HG03064 (cell line): ENCODE measurements around the gene ELK3.

ENCODE experiments used
- ATAC-seq: cut with Tn5 transposase; IDR thresholded peaks from one replicate; pipeline ENCODE4 v1.9.1; 2021; ENCODE audit warnings: low read depth; ENCODE audit not compliant: unreplicated experiment

ELK3 gene

DNA sequence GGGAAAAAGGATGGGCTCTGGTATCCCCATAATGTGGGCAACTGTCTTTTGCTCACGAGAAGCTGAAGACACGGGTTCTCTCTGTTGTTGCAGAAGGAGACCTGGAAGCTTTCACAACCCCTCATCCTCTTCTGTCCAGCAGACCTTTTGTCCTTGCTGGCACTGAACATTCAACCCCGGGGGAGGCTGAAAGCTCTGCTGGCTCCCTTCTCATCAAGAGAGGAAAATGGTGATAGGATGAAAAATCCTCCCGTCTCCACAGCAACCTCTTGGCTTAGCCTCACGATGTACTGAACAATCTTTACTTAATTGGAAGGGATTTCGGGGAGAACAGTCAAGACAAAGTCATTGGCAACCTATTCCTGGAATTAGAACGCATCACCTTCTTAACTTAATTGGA, 39.0 kb downstream of the ELK3 start:
- ATAC-seq: no peak

DNA sequence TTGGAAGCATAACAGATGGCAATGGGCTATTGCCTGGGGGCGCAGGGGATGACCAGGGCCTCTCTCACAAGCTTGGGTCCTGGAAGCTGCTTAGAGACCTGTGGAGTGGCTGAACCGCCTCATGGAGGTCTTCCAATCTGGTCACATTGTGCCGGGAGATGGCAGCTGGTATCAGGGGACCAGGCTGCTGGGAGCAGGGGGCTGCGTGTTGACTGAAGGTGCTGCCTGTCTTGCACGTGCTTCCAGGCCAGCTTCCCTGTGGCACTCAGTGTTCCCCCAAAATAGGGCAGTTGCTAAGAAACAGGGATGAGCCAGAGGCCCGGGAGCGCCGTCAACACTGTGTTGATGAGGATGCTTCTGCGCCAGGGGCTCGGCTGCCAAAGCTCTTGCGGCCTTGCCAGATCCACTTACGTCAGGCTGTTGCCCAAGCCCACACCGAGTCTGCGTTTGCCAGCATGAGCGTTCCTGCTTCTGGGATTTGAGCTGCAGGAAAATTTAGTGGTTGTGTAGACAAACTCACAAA, 39.8 kb downstream of the ELK3 start:
- ATAC-seq: no peak

GRCh38 chr12:96234591-96235483, 40.7 kb downstream of the ELK3 start:
- ATAC-seq: no peak

DNA sequence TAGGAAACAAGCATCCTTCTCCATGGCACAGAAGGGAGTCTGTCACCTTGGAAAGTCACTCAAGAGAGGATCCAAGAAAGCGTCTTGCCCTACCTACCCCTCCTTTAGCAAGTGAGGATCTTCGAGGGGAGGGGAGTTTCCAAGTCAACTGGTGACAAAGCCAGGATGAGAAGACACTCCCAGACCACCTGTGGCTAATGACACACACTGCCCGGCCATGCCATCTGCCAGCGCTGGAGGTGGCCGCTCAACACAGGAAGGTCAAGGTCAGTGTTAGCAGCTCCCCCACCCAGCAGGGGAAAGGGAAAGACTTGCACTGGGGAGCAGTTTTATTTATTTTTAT, 41.3 kb downstream of the ELK3 start:
- no peak for ATAC-seq

DNA sequence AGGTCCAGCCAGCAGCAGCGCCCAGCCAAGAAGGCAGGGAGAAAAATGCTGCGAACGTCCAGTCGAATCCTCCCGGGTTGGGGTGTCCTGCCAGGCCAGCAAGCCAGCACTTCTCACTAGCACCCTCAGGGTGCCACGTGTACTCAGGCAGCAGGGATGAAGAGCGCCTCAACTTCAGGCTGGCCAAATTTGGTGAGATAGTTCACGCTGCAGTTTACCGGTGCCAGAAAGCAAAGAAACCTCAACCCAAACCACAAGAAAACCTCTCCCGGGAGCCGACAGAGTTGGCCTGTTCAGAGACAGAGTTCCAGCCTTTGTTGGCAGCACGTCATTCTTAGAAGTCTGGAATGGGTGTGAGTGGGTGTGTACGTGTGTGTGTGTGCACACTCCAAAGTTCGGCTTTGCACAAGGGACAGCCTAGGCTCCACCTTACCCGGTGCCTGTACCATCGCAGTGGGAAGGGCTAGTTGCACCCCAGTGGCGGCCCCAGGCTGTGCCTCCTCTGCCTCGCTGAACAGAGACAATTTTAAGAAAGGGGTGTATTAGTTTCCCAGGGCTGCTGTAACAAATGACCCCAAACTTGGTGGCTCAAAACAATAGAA, 42.1 kb downstream of the ELK3 start:
- ATAC-seq: no peak

DNA sequence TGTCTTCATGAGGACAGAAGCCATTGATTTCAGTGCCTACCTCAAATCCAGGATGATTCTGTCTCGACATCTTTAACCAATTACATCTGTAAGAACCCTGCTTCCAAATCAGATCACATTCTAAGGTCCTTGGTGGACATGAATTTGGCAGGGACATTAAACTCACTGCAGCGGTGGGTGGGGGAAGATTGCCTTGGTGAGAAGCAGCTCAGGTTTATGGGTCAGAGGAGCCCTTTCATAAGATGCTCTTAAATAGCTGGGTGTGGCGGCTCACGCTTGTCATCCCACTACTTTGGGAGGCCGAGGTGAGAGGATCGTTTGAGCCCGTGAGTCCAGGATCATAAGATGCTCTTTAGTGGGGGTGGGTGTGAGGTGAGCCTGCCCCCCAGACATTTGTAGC, 42.9 kb downstream of the ELK3 start:
- ATAC-seq: no peak

DNA sequence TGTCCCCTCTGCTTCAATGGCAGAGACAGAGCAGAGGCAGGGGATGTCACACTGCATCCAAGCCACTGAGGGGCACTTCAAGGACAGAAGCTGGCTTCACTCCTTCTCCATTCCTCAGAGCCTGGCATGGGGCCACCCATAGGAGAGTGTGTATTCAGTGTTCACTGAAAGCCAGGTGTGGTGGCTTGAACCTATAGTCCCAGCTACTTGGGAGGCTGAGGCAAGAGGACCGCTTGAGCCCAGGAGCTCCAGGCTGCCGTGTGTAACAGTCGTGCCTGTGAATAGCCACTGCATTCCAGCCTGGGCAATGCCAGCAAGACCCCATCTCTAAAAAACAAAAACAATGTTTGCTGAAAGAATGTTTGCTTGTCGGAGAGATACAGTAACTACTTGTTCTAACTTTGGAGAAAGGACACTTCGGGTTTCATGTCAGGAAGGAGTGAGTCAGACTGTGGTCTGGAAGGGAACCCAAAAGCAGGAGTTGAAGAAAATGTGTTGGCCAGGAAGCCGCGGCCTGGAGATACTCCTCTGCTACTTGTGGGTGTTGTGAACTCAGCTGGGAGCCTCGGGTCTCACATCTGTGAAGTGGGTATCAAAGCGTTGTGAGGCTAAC, 43.4 kb downstream of the ELK3 start:
- no peak for ATAC-seq

GRCh38 chr12:96238336-96239047, 44.3 kb downstream of the ELK3 start:
- ATAC-seq: no peak

DNA sequence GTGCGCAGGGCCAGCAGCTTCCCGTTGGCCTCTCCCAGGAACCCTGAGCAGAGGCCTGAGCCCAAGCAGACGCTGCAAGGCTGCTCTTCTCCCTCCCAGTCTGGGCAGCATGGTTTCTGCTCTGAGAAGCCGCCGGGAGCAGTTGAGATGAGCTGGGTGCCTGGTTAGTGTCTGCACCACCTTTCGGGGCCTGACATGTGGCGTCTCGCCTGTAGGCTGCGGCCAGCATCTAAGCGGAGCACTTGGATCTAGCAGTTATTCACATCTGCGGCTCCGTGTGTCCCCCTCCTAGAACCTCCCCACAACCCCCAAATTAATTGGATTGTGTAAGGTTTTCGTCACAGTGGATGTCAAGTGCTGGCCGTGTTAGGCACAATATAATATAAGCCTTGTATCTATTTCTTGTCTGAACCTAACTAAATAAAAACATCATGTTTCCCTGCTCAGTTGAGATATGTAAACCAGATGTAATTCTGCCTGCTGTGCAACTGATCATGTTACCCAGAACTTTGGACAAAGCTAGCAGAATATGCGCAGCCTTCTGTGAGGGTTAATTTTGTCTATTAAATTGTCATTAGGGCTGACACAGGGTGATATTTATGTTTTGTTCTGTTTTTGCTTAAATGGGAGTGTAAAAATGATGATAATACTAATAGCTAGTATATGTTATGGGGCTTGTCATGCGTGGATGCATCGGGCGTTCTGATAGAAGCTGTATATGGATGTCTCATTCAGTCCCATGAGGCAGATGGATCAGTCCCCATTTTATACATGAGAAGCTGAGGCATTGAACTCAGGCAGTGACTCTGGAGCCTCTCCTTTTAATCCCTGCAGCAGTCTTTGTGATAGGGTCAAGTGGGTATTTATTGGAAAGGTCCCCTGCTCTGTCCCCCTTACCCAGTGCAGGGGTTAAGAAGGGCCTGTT, 45.8 kb downstream of the ELK3 start:
- ATAC-seq: no peak

DNA sequence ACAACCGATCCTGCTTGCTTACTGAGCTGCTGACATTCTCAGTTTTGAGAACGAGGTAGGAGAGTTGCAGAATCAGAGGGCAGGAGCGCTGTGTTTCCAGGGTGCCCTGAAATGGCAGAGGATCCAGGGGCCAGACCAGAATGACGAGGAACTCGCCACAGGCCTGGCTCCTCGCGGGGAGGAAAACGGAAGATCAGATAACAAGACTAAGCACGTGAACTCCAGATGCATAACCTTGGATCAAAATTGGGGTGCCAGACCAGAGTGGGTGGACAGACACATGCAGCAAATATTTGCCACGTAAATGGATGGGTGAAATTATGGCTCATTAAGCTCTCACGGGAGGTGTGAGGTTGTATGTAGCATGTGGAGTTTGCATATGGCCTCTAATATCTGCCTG, 46.5 kb downstream of the ELK3 start:
- ATAC-seq: no peak

- no peak for ATAC-seq
Observed at GRCh38 chr12:96241431-96241830, 47.3 kb downstream of the ELK3 start.

GRCh38 chr12:96241846-96242256, 47.7 kb downstream of the ELK3 start:
- ATAC-seq: no peak

GRCh38 chr12:96242597-96242996, 48.4 kb downstream of the ELK3 start:
- no peak for ATAC-seq

DNA sequence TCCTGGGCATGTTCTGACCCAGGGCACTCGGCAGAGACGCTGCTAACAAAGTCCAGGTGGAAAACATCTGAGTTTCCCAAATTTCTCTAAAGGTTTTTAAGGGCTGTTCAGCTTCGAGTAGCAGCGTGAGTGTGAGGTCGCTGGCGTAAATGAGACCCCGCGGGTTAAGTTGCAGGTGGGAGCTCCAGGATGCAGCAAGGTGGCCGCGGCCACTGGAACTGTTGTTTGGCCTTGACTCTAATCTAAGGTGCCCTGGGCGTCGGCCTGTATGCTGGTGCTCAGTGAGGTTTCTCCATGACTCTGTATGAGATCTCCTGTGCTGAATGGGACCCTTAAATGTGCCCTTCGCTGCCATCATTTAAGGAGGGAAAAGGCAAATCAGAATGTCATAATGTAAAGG, 50.7 kb downstream of the ELK3 start:
- ATAC-seq: no peak

GRCh38 chr12:96246926-96247505, 52.8 kb downstream of the ELK3 start:
- ATAC-seq: no peak

GRCh38 chr12:96247563-96247962, 53.4 kb downstream of the ELK3 start:
- ATAC-seq: no peak

- no peak for ATAC-seq
Observed at GRCh38 chr12:96248136-96248931, 54.2 kb downstream of the ELK3 start.

- no peak for ATAC-seq
Observed at GRCh38 chr12:96249196-96250118, 55.3 kb downstream of the ELK3 start.
